ENCODE measurements around the gene PTPRM.

PTPRM gene

GRCh38 chr18:7723558-7723957 lies 156.4 kb downstream of the PTPRM start:
- Histone ChIP-seq H3K27me3 (ENCODE audit: insufficient read depth, low read length, poor library complexity, severe bottlenecking) (no peaks in the 10 kb centered on the region), H3K36me3 (ENCODE audit: insufficient read depth, low read length) (no peaks in the 10 kb centered on the region), H3K9me3 (ENCODE audit: insufficient read depth, low read depth, low read length) (no peaks in the 10 kb centered on the region), H3F3A (ENCODE audit: low read depth) (no peaks in the 10 kb centered on the region), H2AFZ (ENCODE audit: low read length) (no peak overlapping the region), H3K9ac (ENCODE audit: low read depth, low read length, poor library complexity, severe bottlenecking) (no peak overlapping the region), H3K4me3 (ENCODE audit: low read length, poor library complexity, severe bottlenecking) (no peak overlapping the region), H3K9me2 (replicated peaks; ENCODE audit: low read depth, low read length) (no peaks in the 10 kb centered on the region), H3K4me2 (ENCODE audit: low read depth, low read length, poor library complexity, severe bottlenecking) (no peak overlapping the region), H4K20me1 (ENCODE audit: insufficient read depth, low read length, poor library complexity, severe bottlenecking) (no peaks in the 10 kb centered on the region), H3K4me1 (ENCODE audit: insufficient read depth, low read length, poor library complexity, severe bottlenecking) (no peaks in the 10 kb centered on the region), H3K79me2 (ENCODE audit: insufficient read depth, low read length) (no peaks in the 10 kb centered on the region)
- no peak for TF ChIP-seq EZH2phosphoT487 (IDR thresholded peaks at IDR 0.05; ENCODE audit: borderline replicate concordance)
- TF ChIP-seq CTCF (conservative IDR thresholded peaks at IDR 0.05; ENCODE audit: low read length) = no peak

- Histone ChIP-seq H3K9me2 (replicated peaks; ENCODE audit: low read depth, low read length) (no peaks in the 10 kb centered on the region), H3F3A (ENCODE audit: low read depth) (no peaks in the 10 kb centered on the region), H3K27me3 (ENCODE audit: insufficient read depth, low read length, poor library complexity, severe bottlenecking) (no peaks in the 10 kb centered on the region), H3K4me2 (ENCODE audit: low read depth, low read length, poor library complexity, severe bottlenecking) (no peak overlapping the region), H3K9ac (ENCODE audit: low read depth, low read length, poor library complexity, severe bottlenecking) (no peak overlapping the region), H3K4me1 (ENCODE audit: insufficient read depth, low read length, poor library complexity, severe bottlenecking) (no peaks in the 10 kb centered on the region), H2AFZ (ENCODE audit: low read length) (no peak overlapping the region), H3K4me3 (ENCODE audit: low read length, poor library complexity, severe bottlenecking) (no peak overlapping the region), H3K9me3 (ENCODE audit: insufficient read depth, low read depth, low read length) (no peaks in the 10 kb centered on the region), H3K79me2 (ENCODE audit: insufficient read depth, low read length) (no peaks in the 10 kb centered on the region), H3K36me3 (ENCODE audit: insufficient read depth, low read length) (no peaks in the 10 kb centered on the region), H4K20me1 (ENCODE audit: insufficient read depth, low read length, poor library complexity, severe bottlenecking) (no peaks in the 10 kb centered on the region)
- no peak for TF ChIP-seq CTCF (conservative IDR thresholded peaks at IDR 0.05; ENCODE audit: low read length)
- no peak for TF ChIP-seq EZH2phosphoT487 (IDR thresholded peaks at IDR 0.05; ENCODE audit: borderline replicate concordance)
These were observed 158.4 kb downstream of the PTPRM start for GRCh38 chr18:7725473-7725872.

- no peaks in the 10 kb centered on the region for H3K79me2 ChIP-seq (ENCODE audit: insufficient read depth, low read length)
- H2AFZ ChIP-seq (ENCODE audit: low read length) = no peak overlapping the region
- no peak overlapping the region for H3K4me2 ChIP-seq (ENCODE audit: low read depth, low read length, poor library complexity, severe bottlenecking)
- no peaks in the 10 kb centered on the region for H4K20me1 ChIP-seq (ENCODE audit: insufficient read depth, low read length, poor library complexity, severe bottlenecking)
- H3K27me3 ChIP-seq (ENCODE audit: insufficient read depth, low read length, poor library complexity, severe bottlenecking) = no peaks in the 10 kb centered on the region
- TF ChIP-seq CTCF (conservative IDR thresholded peaks at IDR 0.05; ENCODE audit: low read length) (no peak), EZH2phosphoT487 (IDR thresholded peaks at IDR 0.05; ENCODE audit: borderline replicate concordance) (no peak)
- no peaks in the 10 kb centered on the region for H3K9me2 ChIP-seq (replicated peaks; ENCODE audit: low read depth, low read length)
- H3F3A ChIP-seq (ENCODE audit: low read depth) = no peaks in the 10 kb centered on the region
- H3K9me3 ChIP-seq (ENCODE audit: insufficient read depth, low read depth, low read length) = no peaks in the 10 kb centered on the region
- no peak overlapping the region for H3K4me3 ChIP-seq (ENCODE audit: low read length, poor library complexity, severe bottlenecking)
- no peak overlapping the region for H3K9ac ChIP-seq (ENCODE audit: low read depth, low read length, poor library complexity, severe bottlenecking)
- H3K4me1 ChIP-seq (ENCODE audit: insufficient read depth, low read length, poor library complexity, severe bottlenecking) = no peaks in the 10 kb centered on the region
- no peaks in the 10 kb centered on the region for H3K36me3 ChIP-seq (ENCODE audit: insufficient read depth, low read length)
These were observed 158.8 kb downstream of the PTPRM start for GRCh38 chr18:7725897-7726296.

Measured in Loucy (cell line).